Activated gamma-delta T cell treated with Interleukin-2 at 50 U/mL for 16 hours (primary cell): ENCODE data around the gene COL28A1.
A peak's percentile ranks its signal among the peaks of the same experiment; 100 is the strongest.
"Not testable (repeated sequence)": the region's sequence is repeated elsewhere in the genome, so short reads cannot be mapped to it uniquely, and the experiment has no call there.

ENCODE experiments used
- DNase-seq: peaks from one replicate; pipeline ENCODE4 v3.0.0-alpha.2; 2020

Gene COL28A1

DNA sequence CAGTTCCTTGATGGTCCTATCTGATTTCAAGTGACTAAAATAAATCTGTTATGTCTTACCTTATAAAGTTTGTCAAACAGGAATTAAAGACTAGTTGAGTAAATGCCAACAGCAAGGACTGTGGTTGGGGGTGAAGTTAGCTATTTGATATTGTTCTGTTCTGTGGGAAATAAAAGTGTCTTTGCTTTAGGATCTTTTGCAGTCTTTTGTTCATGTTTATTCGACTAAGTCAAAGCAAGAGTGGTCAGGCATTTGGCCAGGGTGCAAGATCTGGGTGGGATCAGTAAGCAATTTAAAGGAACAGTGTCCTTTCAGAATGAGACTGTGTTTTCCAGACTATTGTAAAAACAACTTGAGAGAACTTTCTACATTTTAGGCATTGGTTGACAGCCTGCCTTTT, at the start of gene COL28A1:
TSS of gene COL28A1 (minus strand) at position 183 of the 400 bp plus-strand sequence. CDS start 2,998 bp downstream, outside the sequence.
- no peak for DNase-seq

DNA sequence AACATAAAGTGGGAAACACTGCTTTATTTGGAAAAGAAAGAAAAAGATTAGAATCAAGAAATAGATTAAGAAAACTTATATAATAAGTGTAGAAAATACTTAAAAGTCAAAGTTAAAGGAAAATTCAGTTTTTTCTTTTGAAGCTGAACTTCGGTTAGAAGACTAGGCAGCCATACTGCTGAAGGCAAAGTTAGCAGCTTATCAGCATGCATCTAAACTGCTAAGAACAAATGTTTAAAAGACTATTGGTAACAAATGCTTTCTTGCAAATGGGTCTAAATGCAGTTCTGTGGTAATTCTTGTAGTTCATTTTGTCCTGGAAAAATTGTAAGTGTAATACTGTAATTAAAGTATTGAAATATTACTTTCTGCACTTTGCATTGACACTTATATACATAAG, 49.0 kb upstream of the COL28A1 start:
- no peak for DNase-seq

DNA sequence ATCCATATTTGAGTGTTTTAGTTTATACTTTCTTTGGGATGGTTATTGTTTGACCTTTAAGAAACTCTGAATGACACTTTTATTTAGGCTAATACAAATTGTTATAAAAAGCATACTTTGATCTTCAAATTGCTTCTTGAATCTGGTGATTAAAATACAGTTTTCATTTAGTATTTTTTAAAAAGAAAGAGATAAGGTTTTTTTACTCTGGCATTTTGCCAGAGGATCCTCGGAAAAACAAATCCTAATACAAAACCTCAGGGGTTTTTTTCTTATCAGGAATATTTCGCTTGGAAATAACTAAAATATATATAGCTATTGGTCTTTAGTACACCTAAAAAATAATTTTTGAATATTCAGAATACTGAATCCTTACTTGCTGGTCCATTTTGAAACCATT, 48.1 kb upstream of the COL28A1 start:
- no peak for DNase-seq

DNA sequence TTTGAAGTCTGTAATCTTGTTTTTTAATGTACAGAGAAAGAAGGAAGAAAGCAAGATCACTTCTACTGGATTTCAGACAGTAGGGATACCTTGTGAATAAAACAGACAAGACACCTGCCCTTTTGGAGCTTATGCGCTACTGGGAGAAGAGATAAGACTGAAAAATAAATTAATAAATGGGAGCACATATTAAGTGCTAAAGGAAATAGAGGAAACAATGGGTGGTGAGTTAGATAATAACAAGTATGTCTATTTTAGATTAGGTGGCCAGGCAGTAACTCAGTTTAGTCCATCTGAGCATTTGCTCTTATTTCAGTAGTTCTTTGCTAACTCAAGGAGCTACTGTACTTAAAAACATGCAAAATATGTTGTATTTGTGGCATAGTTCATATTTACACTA, 46.9 kb upstream of the COL28A1 start:
- no peak for DNase-seq

DNA sequence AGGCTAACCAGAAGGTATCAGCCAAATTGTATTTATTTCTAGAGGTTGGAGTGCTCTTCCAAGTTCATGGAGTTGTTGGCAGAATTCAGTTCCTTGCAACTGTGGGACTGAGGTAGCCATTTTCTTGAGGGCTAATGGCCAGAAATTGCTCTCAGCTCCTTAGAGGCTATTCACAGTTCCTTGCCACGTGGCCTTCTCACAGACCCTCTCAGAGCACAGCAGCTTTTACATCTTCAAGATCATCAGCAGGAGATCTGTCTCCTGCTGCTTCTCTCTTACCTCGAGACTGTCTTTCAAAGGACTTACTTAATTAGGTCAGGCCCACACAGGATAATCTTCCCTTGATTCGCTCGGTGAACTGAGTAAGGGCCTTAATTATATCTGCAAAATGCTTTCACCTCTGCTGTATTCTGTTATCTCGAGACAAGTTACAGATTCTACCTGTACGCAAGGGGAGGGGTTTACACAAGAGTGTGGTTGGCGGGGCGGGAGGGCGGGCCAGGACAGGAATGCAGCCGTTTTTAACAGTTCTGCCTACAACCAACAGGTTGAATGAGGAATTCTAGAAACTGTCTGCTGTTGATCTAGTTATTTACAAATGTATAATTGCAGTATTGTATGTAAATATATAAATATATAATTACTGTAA, 46.0 kb upstream of the COL28A1 start:
- no peak for DNase-seq

DNA sequence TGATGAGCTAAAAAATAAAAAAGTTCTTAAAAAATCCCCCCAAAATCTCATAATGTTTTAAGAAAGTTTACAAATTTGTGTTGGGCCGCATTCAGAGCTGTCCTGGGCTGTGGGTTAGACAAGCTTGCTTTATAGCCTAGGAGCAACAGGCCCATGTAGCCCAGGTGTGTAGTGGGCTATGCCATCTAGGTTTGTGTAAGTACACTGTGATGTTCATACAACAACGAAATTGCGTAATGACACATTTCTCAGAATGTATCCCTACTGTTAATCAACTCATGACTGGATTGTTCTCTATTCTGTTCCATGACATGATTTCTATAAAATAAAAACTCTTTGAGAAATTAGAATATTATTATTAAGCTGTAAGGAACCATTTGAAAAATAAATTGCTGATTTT, 44.0 kb upstream of the COL28A1 start:
- DNase-seq = no peak

DNA sequence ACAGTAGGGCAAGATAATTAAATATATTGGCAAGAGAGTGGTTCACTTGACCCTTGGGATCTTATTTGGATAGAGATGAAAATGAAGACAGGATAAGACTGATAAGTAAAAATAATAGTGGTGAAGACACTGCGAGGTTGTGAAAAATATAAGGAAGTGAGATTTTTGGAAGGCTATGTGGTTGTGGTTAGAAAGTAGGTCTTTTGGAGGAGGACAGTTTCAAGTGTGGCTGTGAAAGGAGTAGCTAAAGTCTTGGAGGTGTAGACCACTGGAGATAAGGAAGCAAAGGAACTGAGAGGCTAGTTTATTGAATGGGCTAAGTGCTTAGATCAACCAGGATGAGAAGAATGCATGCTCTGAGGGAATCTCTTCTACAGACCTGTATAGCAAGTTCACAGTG, 42.2 kb upstream of the COL28A1 start:
- no peak for DNase-seq

DNA sequence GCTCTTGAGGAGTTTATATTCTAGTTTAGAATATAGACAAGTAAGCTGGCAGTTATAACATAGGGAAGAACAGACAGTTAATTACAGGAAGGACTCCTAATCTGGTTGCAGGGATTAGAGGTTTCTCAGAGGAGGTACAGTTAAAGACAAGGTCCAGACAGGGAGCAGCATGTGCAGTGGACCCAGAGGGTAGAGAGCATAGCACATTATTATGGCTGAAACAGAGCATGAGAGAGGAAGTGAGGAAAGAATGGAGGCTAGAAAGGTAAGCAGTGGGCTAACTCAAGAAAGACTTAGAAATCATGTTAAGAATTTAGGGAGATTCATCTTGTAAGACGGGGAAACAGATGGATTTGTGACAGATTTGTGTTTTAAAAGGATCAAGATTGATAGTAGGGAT, 40.7 kb upstream of the COL28A1 start:
- DNase-seq = no peak

DNA sequence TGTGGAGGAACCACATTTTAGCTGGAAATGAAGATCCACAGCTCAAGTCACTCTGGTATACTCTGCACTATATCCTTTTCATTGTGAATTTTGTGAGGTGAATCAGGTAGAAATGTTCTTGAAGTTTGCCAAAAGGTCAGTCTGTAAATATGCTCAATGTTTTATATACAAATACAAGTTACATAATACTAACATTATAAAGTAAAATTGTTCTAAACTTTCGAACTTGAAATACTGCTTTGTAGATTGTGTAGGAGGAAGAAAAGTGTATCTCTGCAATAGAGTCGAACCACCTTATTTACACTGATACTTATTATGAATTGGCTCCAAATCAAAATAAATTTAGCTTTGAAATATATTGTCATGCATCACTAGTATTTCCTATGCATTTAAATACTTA, 38.0 kb upstream of the COL28A1 start:
- DNase-seq = no peak

DNA sequence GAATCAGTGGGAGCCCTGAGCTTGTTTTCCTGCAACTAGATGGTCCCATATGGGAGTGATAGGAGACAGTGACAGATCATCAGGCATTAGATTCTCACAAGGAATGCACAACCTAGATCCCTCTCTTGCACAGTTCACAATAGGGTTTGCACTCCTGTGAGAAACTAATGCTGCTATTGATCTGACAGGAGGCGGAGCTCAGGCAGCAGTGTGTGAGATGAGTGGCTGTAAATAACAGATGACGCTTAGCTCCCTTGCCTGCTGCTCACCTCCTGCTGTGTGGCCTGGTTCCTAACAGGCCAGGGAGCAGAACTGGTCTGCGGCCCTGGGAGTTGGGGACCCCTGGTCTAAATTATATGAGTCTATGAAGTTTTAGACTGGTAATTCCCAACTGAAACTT, 34.9 kb upstream of the COL28A1 start:
- no peak for DNase-seq

DNA sequence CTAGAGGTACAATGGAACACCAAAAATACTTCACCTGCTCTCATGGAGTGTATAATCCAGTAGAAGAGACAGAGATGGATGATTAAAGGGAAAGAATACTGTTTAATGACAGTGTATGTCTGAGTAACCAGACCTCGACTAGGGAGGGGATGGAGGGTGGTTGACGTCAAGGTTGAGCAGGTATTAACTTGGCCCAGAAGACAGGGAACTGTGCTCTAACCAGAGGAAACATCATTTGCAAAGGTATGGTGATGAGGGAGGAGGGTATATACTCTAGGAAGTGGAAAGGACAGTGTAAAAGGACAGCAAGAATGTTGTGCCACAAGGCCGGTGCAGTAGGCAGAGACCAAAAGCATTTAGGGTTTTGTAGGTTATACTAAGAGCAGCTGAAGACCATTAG, 33.9 kb upstream of the COL28A1 start:
- DNase-seq = no peak

DNA sequence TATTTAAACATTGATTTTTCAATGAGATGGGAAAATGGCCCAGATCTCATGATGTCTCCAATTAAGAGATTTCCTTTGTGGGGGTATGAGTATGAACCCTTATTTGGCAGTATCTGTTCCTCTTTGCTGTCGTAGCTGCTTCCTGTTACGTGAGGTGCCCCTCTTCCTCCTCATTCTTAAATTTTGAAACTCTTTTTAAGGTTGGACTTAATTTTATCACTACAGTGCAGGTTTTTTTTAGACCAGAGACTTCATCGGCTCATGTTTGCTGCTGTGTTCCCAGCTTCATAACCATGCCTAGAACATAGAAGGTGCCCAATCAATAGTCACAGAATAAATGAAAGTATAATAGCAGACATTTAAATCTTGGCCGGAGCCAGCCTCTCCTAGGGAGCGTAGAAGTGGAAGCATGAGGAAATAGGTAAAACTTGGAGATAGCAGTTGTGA, 33.4 kb upstream of the COL28A1 start:
- no peak for DNase-seq

DNA sequence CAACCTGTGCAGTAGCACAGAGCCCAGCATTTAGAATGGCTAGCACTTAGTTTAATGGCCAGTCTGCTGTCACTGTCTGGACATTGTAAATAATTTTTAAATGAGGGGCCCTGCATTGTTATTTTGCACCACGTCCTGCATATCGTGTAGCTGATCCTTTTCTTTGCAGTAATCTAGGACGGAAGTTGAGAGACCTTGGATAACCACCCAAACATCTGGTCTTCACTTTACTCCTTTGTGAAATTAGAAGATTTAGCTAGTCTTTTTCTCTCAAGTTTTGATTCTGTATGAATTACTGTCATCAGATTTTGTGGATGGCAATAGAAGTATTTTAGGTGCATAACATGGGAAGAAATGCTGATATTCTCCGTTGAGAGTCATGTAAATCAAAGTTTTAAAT, 32.9 kb upstream of the COL28A1 start:
- DNase-seq = no peak

DNA sequence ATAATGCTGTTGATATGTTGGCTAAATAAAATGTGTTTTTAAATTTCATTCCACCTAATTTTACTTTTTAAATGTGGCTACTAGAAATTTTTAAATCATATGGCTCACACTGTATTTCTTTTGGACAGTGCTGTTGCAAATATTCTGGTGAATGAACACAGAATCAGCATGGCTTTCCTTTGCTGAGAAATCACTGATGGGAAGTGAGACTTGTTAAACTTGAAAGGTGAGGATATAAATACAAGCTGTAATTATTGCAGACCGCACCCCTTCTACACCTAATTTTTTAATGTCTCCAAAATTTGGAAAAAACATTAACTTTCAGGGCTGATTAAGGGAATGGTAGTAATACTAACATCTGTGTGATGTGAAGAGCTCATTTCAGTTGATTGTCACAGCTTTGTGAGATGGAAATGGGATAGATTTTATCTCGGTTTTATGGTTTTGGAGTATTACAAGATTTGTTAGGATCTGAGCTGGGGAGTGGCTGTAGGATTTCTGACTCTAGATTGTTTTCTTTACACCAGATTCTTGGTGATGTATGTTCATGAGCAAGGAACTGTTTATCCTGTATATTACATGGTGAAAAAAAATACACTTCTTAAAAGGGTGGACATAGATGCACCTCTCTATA, 32.3 kb upstream of the COL28A1 start:
- DNase-seq = no peak

DNA sequence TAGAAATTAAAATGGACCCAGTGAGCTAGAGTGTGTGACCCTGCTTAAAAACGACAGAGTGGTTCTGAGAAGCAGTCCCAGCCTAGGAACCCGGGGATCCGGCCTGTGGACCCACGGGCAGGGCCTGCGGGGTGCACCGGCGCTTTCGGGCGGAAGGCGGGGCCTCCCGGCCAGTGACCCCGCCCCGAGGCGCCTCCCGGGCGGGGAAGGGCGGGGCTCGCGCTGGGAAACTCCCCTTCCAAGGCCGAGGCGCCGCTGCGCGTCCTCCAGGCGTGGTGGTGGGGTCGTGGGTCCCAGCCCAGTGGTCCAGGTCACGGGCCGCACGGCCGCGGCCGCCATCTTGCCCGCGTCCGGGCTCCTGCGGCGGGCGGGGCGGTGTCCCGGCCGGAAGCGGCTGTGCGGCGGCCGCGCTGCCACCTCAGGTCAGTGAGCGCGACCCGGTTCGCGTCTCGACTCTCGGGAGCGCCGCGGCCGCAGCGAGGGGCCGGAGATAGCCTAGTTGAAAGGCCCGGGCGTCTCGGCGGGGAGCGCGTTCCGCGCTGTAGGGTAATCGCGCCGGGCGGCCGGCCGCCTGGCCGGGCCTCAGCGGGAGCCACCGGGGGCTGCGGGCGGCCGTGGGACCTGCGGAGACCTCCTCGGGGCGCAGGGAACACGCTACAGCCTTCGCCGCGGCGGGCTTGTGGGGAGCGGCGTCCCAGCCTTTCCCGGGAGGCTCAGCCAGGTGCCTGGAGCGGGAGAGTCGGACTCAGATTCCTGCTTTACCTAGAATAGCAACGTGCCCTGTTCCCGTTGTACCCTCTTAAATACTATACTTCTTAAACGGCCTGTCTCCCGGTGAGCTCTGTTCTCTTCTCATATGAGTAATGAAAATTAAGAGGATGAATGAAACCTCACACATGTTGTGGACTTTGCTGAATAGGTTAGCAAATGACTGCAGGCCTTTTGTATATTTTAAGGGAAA, 31.3 kb upstream of the COL28A1 start, which contains the start of gene MIOS:
TSS of gene MIOS (plus strand) at position 234 of the 961 bp plus-strand sequence. CDS start 5,592 bp downstream, outside the sequence.
- DNase-seq = peak; percentile 77

DNA sequence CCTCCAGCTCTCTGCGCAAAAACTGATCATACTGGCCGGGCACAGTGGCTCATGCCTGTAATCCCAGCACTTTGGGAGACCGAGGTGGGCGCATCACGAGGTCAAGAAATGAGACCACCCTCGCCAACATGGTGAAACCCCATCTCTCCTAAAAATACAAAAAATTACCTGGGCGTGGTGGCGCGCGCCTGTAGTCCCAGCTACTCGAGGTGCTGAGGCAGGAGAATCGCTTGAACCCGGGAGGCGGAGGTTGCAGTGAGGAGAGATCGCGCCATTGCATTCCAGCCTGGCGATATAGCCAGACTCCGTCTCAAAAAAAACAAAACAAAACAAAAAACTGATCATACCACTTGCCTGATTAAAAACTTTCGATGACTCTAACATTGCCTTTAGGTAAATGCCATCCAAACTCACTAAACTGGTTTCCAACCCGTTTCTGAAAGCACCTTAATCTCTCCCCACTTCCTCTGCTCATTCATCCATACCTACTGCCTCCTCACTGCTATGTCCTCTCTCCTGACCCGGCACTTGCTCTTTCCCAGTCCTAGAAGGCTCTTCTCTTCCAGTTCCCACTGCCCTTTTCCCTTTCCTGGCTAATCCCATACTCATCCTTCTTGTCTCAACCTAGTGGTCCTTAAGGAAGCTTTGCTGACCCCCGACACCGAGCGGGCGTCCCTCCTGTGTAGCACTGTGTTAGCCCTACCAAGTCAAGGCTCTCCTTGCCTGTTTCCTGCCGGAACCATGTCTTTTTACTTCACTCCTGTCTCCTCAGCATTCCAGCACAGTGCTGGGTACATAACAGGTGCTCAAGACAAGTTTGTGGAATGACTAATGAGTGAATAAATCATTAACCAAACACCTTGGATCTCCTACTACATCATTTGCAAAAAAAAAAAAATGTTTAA, 30.3 kb upstream of the COL28A1 start:
- no peak for DNase-seq

DNA sequence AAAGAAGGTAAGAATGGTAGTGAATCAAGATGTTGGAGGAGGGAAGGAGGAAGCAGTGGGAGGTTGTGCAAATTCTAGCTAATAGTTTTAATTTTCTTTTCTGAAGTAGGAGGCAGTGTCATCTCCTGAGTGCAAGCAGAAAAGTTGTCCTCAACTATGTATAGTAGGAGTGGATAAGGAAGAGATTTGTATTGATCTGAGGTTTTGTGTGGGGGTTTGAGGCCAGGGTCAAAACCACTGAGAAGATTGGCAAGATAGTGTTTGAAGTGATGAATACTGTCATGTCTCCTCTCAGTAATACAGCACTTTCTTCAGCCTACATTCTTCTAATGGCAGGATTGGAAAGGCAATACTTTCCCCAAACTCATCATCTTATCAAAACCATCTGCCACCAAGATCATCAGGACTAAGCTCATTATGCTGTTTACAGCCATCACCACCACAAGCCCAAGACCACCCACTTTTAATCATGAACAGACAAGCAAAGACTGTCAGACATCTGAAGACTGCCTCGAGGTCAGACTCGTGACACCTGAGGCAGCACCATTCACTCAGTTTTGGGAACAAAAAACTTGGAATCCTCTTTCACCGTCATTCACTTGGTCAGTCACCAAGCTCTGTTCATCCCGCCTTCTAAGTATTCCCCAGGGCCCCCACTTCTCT, 29.5 kb upstream of the COL28A1 start:
- DNase-seq = no peak

DNA sequence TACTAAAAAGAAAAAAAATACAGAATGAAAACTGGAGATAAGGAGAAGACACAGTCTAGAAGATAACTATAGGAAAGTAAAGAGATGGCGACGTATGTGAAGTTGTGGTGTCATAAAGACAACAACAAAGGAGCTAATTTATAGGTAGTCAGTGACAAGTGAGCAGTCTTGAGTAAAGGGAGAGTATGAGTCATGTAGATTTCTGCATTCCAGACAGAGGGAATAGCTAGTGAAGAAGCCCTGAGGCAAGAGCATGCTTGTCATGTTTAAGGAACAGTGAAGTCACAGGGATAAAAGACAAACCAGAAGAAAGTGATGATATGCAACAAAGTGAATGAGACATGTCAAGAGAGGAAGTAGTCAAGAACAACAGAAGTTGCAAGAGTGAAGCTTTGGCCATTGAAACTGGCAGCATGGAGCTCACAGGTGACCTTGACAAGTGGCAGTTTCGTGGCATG, 28.7 kb upstream of the COL28A1 start:
- DNase-seq = no peak

DNA sequence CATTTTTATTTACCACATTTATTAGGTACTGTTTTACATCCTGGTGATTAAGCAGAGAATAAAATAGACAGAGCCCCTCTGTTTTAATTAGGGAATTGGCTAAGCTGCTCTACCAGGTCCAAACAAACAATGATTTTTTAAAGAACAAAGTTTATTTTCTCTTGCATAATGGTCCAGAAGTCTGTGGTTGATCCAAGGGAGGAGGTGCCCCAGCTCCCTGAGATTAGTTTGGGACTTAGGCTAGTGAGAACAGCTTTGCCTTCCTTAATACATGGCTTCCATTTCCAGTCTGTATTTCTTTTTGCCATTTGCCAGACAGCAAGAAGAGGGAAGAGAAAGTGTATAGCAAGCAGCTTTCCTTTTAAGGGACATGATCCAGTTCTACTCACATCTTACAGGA, 28.1 kb upstream of the COL28A1 start:
- DNase-seq = no peak

DNA sequence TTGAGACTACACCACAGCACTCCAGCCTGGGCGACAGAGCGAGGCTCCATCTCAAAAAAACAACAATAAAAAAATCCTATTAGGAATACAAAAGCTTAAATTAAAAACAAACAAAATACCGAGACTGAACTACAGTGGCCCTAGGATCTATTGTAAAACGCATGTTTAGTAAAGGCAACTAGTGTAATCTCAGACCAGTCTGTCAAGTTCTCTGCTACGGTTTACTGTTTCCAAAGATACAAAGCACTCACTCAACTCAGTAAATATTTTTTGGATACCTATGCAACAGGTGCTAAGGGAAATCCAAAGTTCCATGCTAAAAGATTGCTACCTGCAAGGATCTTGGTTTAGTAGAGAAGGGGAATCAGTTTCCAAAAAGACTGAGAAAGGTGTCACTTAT, 27.6 kb upstream of the COL28A1 start:
- DNase-seq = no peak

DNA sequence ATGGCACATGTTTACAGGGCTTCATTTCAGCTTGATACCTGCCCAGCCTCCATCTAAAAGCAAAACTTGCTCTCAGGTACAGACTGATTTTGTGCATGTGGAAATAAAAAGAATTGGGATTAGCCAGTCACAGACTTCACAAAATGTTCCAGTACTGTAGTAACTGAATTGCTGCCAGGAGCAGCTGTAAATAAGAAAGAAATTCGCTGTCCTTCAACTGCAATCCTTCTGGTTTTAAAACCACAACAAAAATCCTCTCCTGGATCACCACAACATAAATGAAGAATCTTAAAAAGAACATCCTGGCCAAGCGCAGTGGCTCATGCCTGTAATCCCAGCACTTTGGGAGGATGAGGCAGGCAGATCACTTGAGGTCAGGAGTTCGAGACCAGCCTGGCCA, 27.1 kb upstream of the COL28A1 start:
- no peak for DNase-seq

DNA sequence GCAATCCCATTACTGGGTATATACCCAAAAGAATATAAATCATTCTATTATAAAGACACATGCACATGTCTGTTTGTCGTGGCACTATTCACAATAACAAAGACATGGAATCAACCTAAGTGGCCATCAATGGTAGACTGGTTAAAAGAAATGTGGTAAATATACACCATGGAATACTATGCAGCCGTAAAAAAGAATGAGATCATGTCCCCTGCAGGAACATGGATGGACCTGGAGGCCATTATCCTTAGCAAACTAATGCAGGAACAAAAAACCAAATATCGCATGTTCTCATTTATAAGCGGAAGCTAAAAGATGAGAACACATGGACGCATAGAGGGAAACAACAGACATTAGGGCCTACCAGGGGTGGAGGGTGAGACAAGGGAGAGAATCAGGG, 25.9 kb upstream of the COL28A1 start:
- not testable (repeated sequence) for DNase-seq
